HCT116 (cell line): ENCODE measurements around the gene PGR. TPM values are rescaled to one million over a fixed set of nuclear protein-coding genes. Genes with fewer than 3 reads are reported as not detected.

Experiments used
- ATAC-seq: fragments of 200-7000 bp; cut with Tn5 transposase; 2 replicates; pipeline ENCODE4 v1.9.1; 2020; ENCODE audit warnings: mild to moderate bottlenecking, moderate library complexity
- BruUV-seq: library from RNA; stranded (reverse); fragments of 400-500 nt; replicated peaks from 2 replicates; lab custom pipeline; 2021; lab: Mats Ljungman, UMichigan
- CTCF ChIA-PET: fragments of 300-600 bp; sonication (Branson Sonifier 250); formaldehyde crosslinking; loops from one replicate; lab custom pipeline; 2021; ENCODE audit warnings: antibody characterized with exemption; lab: Charles Lee
- POLR2A ChIA-PET: fragments of 300-600, 350-600 bp; sonication (Branson Sonifier 250); formaldehyde crosslinking; loops from one replicate; lab custom pipeline; 2021; ENCODE audit warnings: antibody characterized with exemption; lab: Charles Lee
- RAD21 ChIA-PET, 2 experiments: fragments of 300-600 bp; sonication (Branson Sonifier 250); formaldehyde crosslinking; loops; one replicate each; lab custom pipeline; 2023; ENCODE audit warnings: low total read pairs in 2 of 2; ENCODE audit not compliant: uncharacterized antibody in 2 of 2, unreplicated experiment in 2 of 2, low non-redundant PET in 1 of 2; lab: Charles Lee
- DNase-seq: peaks from one replicate; pipeline ENCODE4 v3.0.0-alpha.2; 2010; ENCODE audit warnings: low read depth, low spot score
- H2AFZ ChIP-seq: fragments of 200-600 bp; shearing (Covaris generic), sonication (generic); 2 replicates; pipeline ENCODE4 v1.6.1; 2017; ENCODE audit warnings: low read depth, mixed run types, mixed read lengths, antibody characterized with exemption, low read length; ENCODE audit not compliant: poor library complexity, severe bottlenecking
- H3K27ac ChIP-seq: 2 replicates; pipeline ENCODE4 v1.5.1; 2012; ENCODE audit warnings: low read depth, low read length
- H3K27me3 ChIP-seq: fragments of 200-600 bp; sonication (generic); 2 replicates; pipeline ENCODE4 v1.6.1; 2016; ENCODE audit warnings: mixed run types, low read length, mixed read lengths; ENCODE audit not compliant: insufficient read depth
- H3K36me3 ChIP-seq, 2 experiments: fragments of 200-500 bp in 1 of 2; fragments of 200-600 bp in 1 of 2; sonication (Bioruptor generic) in 1 of 2; sonication (generic) in 1 of 2; 2 replicates each; pipeline versions ENCODE4 v1.5.1 to v1.6.1; 2014 to 2016; ENCODE audit warnings: low read length in 2 of 2, inconsistent platforms in 1 of 2, mixed read lengths in 1 of 2, mixed run types in 1 of 2; ENCODE audit not compliant: insufficient read depth in 2 of 2, control insufficient read depth in 1 of 2
- H3K4me1 ChIP-seq, 2 experiments: fragments of 200-600 bp in 1 of 2; sonication (generic) in 1 of 2; 2 replicates each; pipeline versions ENCODE4 v1.5.1 to v1.6.1; 2012 to 2017; ENCODE audit warnings: low read length in 2 of 2, inconsistent platforms in 1 of 2, mild to moderate bottlenecking in 1 of 2, mixed read lengths in 1 of 2, mixed run types in 1 of 2, moderate library complexity in 1 of 2; ENCODE audit not compliant: insufficient read depth in 2 of 2, control insufficient read depth in 1 of 2
- H3K4me2 ChIP-seq: fragments of 200-600 bp; sonication (generic); 2 replicates; pipeline ENCODE4 v1.6.1; 2017; ENCODE audit warnings: mixed run types, low read length, mixed read lengths
- H3K4me3 ChIP-seq, 2 experiments: fragments of 200-600 bp in 1 of 2; sonication (generic) in 1 of 2; replicated peaks in 1 of 2; 2 replicates each; pipeline ENCODE4 v1.5.1; 2011 to 2016; ENCODE audit warnings: low read length in 2 of 2, control low read depth in 1 of 2, low read depth in 1 of 2, mild to moderate bottlenecking in 1 of 2, mixed read lengths in 1 of 2, mixed run types in 1 of 2
- H3K79me2 ChIP-seq: fragments of 200-600 bp; sonication (generic); 2 replicates; pipeline ENCODE4 v1.6.1; 2017; ENCODE audit warnings: mild to moderate bottlenecking, mixed run types, low read length, moderate library complexity, mixed read lengths; ENCODE audit not compliant: insufficient read depth
- H3K9ac ChIP-seq: fragments of 200-600 bp; sonication (generic); 2 replicates; pipeline ENCODE4 v1.6.1; 2016; ENCODE audit warnings: low read length, mixed read lengths
- H3K9me2 ChIP-seq: fragments of 200-600 bp; sonication (generic), shearing (Covaris generic); 2 replicates; pipeline ENCODE4 v1.6.1; 2017; ENCODE audit warnings: mixed run types, mild to moderate bottlenecking, moderate library complexity; ENCODE audit not compliant: insufficient read depth
- H3K9me3 ChIP-seq, 2 experiments: fragments of 200-500 bp in 1 of 2; fragments of 200-600 bp in 1 of 2; sonication (Bioruptor generic) in 1 of 2; sonication (generic) in 1 of 2; 2 replicates each; pipeline ENCODE4 v1.6.1; 2014 to 2017; ENCODE audit warnings: low read length in 2 of 2, mixed read lengths in 2 of 2, inconsistent platforms in 1 of 2, low read depth in 1 of 2, mild to moderate bottlenecking in 1 of 2, mixed run types in 1 of 2, moderate library complexity in 1 of 2; ENCODE audit not compliant: control insufficient read depth in 1 of 2, insufficient read depth in 1 of 2
- H4K20me1 ChIP-seq: fragments of 200-600 bp; sonication (generic), shearing (Covaris generic); 2 replicates; pipeline ENCODE4 v1.6.1; 2017; ENCODE audit warnings: mixed run types, mild to moderate bottlenecking, moderate library complexity; ENCODE audit not compliant: insufficient read depth
- CBX3 ChIP-seq: IDR thresholded peaks from 2 replicates; pipeline ENCODE4 v1.6.1; 2012; ENCODE audit warnings: low read depth
- CEBPB ChIP-seq: IDR thresholded peaks from 2 replicates; pipeline ENCODE4 v1.6.1; 2012; ENCODE audit warnings: low read depth
- EGR1 ChIP-seq: IDR thresholded peaks from 2 replicates; pipeline ENCODE4 v1.6.1; 2012; ENCODE audit warnings: low read depth
- EZH2 ChIP-seq: fragments of 200-600 bp; sonication (generic); IDR thresholded peaks from 2 replicates; pipeline ENCODE4 v1.6.1; 2017; ENCODE audit warnings: antibody characterized with exemption, mixed run types
- FOSL1 ChIP-seq: IDR thresholded peaks from 2 replicates; pipeline ENCODE4 v1.6.1; 2012; ENCODE audit warnings: low read depth
- JUND ChIP-seq: IDR thresholded peaks from 2 replicates; pipeline ENCODE4 v1.6.1; 2012
- MAX ChIP-seq: IDR thresholded peaks from 2 replicates; pipeline ENCODE4 v1.6.1; 2012
- POLR2A ChIP-seq: IDR thresholded peaks from 2 replicates; pipeline ENCODE4 v1.7.0; 2011; ENCODE audit warnings: borderline replicate concordance; ENCODE audit not compliant: insufficient read depth, insufficient read length; ENCODE audit errors: extremely low read depth
- RAD21 ChIP-seq: IDR thresholded peaks from 2 replicates; pipeline ENCODE4 v1.6.1; 2012; ENCODE audit warnings: low read depth, mild to moderate bottlenecking
- SIN3A ChIP-seq: IDR thresholded peaks from 2 replicates; pipeline ENCODE4 v1.6.1; 2012; ENCODE audit warnings: low read depth
- SP1 ChIP-seq: IDR thresholded peaks from 2 replicates; pipeline ENCODE4 v1.6.1; 2012; ENCODE audit warnings: low read depth
- TCF7L2 ChIP-seq: IDR thresholded peaks from 2 replicates; pipeline ENCODE4 v1.7.0; 2011; ENCODE audit warnings: borderline replicate concordance, inconsistent platforms; ENCODE audit not compliant: insufficient read depth, insufficient read length; ENCODE audit errors: extremely low read depth
- ZBTB33 ChIP-seq: IDR thresholded peaks from 2 replicates; pipeline ENCODE4 v1.6.1; 2011; ENCODE audit warnings: mild to moderate bottlenecking, low read length, moderate library complexity; ENCODE audit not compliant: insufficient replicate concordance; ENCODE audit errors: extremely low read depth
- ZFX ChIP-seq: fragments of 450-650 bp; IDR thresholded peaks from 2 replicates; pipeline ENCODE4 v1.6.1; 2017
- ZNF274 ChIP-seq: fragments of 200-500 bp; sonication (Bioruptor generic); IDR thresholded peaks from 2 replicates; pipeline ENCODE4 v1.6.1; 2014; ENCODE audit warnings: mild to moderate bottlenecking, low read depth, low read length, inconsistent platforms
- intact Hi-C: fragments of 100-400 bp; cut with micrococcal nuclease; formaldehyde crosslinking; loops from 2 replicates; pipeline ENCODE4 v1.10.0; 2022
- total RNA-seq: library from RNA; stranded (reverse); gene quantifications from one replicate; pipeline ENCODE4 v1.2.1, GENCODE V29; 2021; ENCODE audit not compliant: unreplicated experiment
- TF ChIP-seq, protein P1 (sequence below): IDR thresholded peaks from 2 replicates; pipeline ENCODE4 v1.6.1; 2012
- TF ChIP-seq, protein P2 (sequence below): IDR thresholded peaks from 2 replicates; pipeline ENCODE4 v1.6.1; 2012; ENCODE audit warnings: low read depth

PGR gene
- total RNA-seq, 1 experiment from 2014 or later, result not detected

GRCh38 chr11:101133190-101133589, 3.6 kb upstream of the PGR start:
- intact Hi-C loops, result no loop called here
- H3K4me2 ChIP-seq, result no peak overlapping the region
- POLR2A ChIA-PET, result no interaction called here
- H3K4me3 ChIP-seq, result no peak overlapping the region
- H3K27ac ChIP-seq, result no peak overlapping the region
- H3K9ac ChIP-seq, result no peak overlapping the region
- no peaks in the 10 kb centered on the region for H3K4me1 ChIP-seq
- TF ChIP-seq EGR1 (peak; percentile 51), SP1 (no peak)
- no peaks in the 10 kb centered on the region for H3K9me2 ChIP-seq
- RAD21 ChIA-PET, result no interaction called here
- no peak for ATAC-seq
- no TSS peak for BruUV-seq
- no peaks in the 10 kb centered on the region for H3K9me3 ChIP-seq
- H3K79me2 ChIP-seq, result no peaks in the 10 kb centered on the region
- no peak for DNase-seq
- CTCF ChIA-PET, result no interaction called here
- no peak overlapping the region for H2AFZ ChIP-seq
- no peaks in the 10 kb centered on the region for H3K27me3 ChIP-seq
- no peaks in the 10 kb centered on the region for H3K36me3 ChIP-seq
- no peaks in the 10 kb centered on the region for H4K20me1 ChIP-seq

DNA sequence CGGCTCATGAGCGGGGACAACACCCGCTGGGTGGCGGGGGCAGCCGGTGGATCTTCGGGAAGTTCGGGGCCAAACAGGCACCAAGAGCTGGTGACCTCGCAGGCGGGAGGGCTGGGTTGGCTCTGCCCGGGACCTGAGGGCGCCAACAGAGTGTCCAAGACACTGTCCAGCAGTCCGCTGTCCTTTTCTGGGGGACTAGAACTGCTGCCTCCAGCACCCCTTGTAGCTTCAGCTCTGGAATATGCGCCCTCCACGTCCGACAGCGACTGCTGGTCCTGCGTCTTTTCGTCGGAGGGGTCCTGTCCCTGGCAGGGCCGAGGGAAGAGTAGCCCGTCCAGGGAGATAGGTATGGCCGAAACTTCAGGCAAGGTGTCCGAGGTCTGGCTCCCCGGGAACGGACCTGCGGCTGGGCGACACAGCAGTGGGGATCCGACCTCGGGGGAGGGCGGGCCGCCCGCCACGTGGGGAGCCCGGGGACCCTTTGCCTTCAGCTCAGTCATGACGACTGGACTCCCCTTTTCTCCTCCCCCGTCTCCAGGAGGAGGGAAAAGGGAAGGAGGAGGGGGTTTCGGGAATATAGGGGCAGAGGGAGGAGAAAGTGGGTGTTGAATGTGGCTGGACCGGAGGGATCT, 926 bp downstream of the PGR start:
- RAD21 ChIA-PET, result no interaction called here
- DNase-seq, result no peak
- H3K9ac ChIP-seq, result no peak overlapping the region
- POLR2A ChIA-PET, result no interaction called here
- CTCF ChIA-PET, result no interaction called here
- no peaks in the 10 kb centered on the region for H3K9me2 ChIP-seq
- no peak overlapping the region for H3K4me2 ChIP-seq
- no TSS peak for BruUV-seq
- H2AFZ ChIP-seq, result no peak overlapping the region
- no peaks in the 10 kb centered on the region for H3K4me1 ChIP-seq
- H3K27ac ChIP-seq, result no peak overlapping the region
- no peaks in the 10 kb centered on the region for H3K9me3 ChIP-seq
- H3K79me2 ChIP-seq, result no peaks in the 10 kb centered on the region
- H4K20me1 ChIP-seq, result no peaks in the 10 kb centered on the region
- H3K4me3 ChIP-seq, result no peak overlapping the region
- H3K36me3 ChIP-seq, result no peaks in the 10 kb centered on the region
- no peaks in the 10 kb centered on the region for H3K27me3 ChIP-seq
- ATAC-seq, result no peak
- intact Hi-C loops, result no loop called here
- TF ChIP-seq JUND (no peak), RAD21 (no peak), MAX (no peak), SIN3A (no peak), FOSL1 (no peak), CEBPB (no peak), TCF7L2 (no peak), ZNF274 (no peak), EZH2 (no peak), CBX3 (no peak), ZBTB33 (no peak), EGR1 (no peak), POLR2A (no peak), ZFX (no peak)
- TF ChIP-seq, protein P1, sequence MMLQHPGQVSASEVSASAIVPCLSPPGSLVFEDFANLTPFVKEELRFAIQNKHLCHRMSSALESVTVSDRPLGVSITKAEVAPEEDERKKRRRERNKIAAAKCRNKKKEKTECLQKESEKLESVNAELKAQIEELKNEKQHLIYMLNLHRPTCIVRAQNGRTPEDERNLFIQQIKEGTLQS, result no peak
- TF ChIP-seq, protein P2, sequence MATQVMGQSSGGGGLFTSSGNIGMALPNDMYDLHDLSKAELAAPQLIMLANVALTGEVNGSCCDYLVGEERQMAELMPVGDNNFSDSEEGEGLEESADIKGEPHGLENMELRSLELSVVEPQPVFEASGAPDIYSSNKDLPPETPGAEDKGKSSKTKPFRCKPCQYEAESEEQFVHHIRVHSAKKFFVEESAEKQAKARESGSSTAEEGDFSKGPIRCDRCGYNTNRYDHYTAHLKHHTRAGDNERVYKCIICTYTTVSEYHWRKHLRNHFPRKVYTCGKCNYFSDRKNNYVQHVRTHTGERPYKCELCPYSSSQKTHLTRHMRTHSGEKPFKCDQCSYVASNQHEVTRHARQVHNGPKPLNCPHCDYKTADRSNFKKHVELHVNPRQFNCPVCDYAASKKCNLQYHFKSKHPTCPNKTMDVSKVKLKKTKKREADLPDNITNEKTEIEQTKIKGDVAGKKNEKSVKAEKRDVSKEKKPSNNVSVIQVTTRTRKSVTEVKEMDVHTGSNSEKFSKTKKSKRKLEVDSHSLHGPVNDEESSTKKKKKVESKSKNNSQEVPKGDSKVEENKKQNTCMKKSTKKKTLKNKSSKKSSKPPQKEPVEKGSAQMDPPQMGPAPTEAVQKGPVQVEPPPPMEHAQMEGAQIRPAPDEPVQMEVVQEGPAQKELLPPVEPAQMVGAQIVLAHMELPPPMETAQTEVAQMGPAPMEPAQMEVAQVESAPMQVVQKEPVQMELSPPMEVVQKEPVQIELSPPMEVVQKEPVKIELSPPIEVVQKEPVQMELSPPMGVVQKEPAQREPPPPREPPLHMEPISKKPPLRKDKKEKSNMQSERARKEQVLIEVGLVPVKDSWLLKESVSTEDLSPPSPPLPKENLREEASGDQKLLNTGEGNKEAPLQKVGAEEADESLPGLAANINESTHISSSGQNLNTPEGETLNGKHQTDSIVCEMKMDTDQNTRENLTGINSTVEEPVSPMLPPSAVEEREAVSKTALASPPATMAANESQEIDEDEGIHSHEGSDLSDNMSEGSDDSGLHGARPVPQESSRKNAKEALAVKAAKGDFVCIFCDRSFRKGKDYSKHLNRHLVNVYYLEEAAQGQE, result no peak
